Retinal pigment epithelial cell (primary cell): ENCODE measurements around the gene CLEC20A.

Source experiments
- DNase-seq: peaks from one replicate; pipeline ENCODE4 v3.0.0-alpha.2; 2010; ENCODE audit warnings: low read depth
- H3K4me3 ChIP-seq: 2 replicates; pipeline ENCODE4 v1.5.1; 2011; ENCODE audit warnings: mild to moderate bottlenecking, low read length, control low read depth, moderate library complexity
- CTCF ChIP-seq: conservative IDR thresholded peaks from 2 replicates; pipeline ENCODE4 v1.5.1; 2011; ENCODE audit warnings: low read depth, low read length, control low read depth, inconsistent platforms

Gene CLEC20A

GRCh38 chr1:178464141-178464540 is 32.6 kb downstream of the CLEC20A start:
- no peak overlapping the region for H3K4me3 ChIP-seq

GRCh38 chr1:178461701-178462100 is 35.1 kb downstream of the CLEC20A start:
- no peak for TF ChIP-seq CTCF
- no peak for DNase-seq
- no peak overlapping the region for H3K4me3 ChIP-seq

More at GRCh38 chr1:178464141-178464540, 32.6 kb downstream of the CLEC20A start:
- DNase-seq, result no peak
- no peak for TF ChIP-seq CTCF

- TF ChIP-seq CTCF, result no peak
- H3K4me3 ChIP-seq, result no peak overlapping the region
- no peak for DNase-seq
These were observed 35.7 kb downstream of the CLEC20A start for GRCh38 chr1:178461104-178461503.

- no peak for TF ChIP-seq CTCF
- no peak overlapping the region for H3K4me3 ChIP-seq
- no peak for DNase-seq
These were observed 38.6 kb downstream of the CLEC20A start for GRCh38 chr1:178458203-178458602.

GRCh38 chr1:178457651-178458050 is 39.1 kb downstream of the CLEC20A start:
- TF ChIP-seq CTCF, result no peak
- DNase-seq, result no peak
- H3K4me3 ChIP-seq, result no peak overlapping the region

GRCh38 chr1:178456472-178456871 is 40.3 kb downstream of the CLEC20A start:
- no peak overlapping the region for H3K4me3 ChIP-seq
- no peak for DNase-seq
- no peak for TF ChIP-seq CTCF

- no peak overlapping the region for H3K4me3 ChIP-seq
- no peak for DNase-seq
- TF ChIP-seq CTCF, result no peak
These were observed 44.8 kb downstream of the CLEC20A start for GRCh38 chr1:178452013-178452412.
